Stimulated activated CD4-positive, alpha-beta T cell treated with anti-CD3 and anti-CD28 coated beads, Interleukin-2, amount 100 ng/mL, for 48 hours (primary cell): Measurements from ENCODE around the gene AMTN.
"Not testable (repeated sequence)": the region's sequence is repeated elsewhere in the genome, so short reads cannot be mapped to it uniquely, and the experiment has no call there.

Source experiments
- DNase-seq, 2 donors: peaks; one replicate each; pipeline ENCODE4 v3.0.0-alpha.2; 2020

AMTN gene

GRCh38 chr4:70518269-70518668 is at the start of gene AMTN:
Gene AMTN (plus strand): TSS chr4:70518569. CDS start chr4:70518778, 209 bp downstream.
- no peak for DNase-seq

- DNase-seq, result no peak
Observed at GRCh38 chr4:70471897-70472296, 46.5 kb upstream of the AMTN start, which contains the start of gene MUC7. Gene MUC7 (plus strand): TSS chr4:70472197. CDS start chr4:70474022, 1,825 bp downstream.

GRCh38 chr4:70473679-70474078 is 44.7 kb upstream of the AMTN start:
- no peak for DNase-seq

GRCh38 chr4:70488748-70489147 is 29.6 kb upstream of the AMTN start:
- DNase-seq, result no peak

GRCh38 chr4:70496231-70496630 is 22.1 kb upstream of the AMTN start:
- no peak for DNase-seq

GRCh38 chr4:70501838-70502237 is 16.5 kb upstream of the AMTN start:
- not testable (repeated sequence) for DNase-seq

- no peak for DNase-seq
Observed at GRCh38 chr4:70504733-70505132, 13.6 kb upstream of the AMTN start.

- DNase-seq, result peak; percentile 35 to 49
Observed at GRCh38 chr4:70505151-70505748, 13.1 kb upstream of the AMTN start.

GRCh38 chr4:70508801-70509200 is 9.6 kb upstream of the AMTN start:
- DNase-seq, result no peak

GRCh38 chr4:70511365-70511764 is 7.0 kb upstream of the AMTN start:
- no peak for DNase-seq

GRCh38 chr4:70515367-70516250 is 2.8 kb upstream of the AMTN start:
- DNase-seq, result no peak

GRCh38 chr4:70518716-70519115 is 347 bp downstream of the AMTN start:
- no peak for DNase-seq

- no peak for DNase-seq
Observed at GRCh38 chr4:70522626-70523025, 4.3 kb downstream of the AMTN start.

GRCh38 chr4:70530997-70531396 is 12.6 kb downstream of the AMTN start:
- DNase-seq, result no peak

- DNase-seq, result no peak
Observed at GRCh38 chr4:70531981-70532380, 13.6 kb downstream of the AMTN start.

GRCh38 chr4:70533211-70533610 is 14.8 kb downstream of the AMTN start:
- DNase-seq, result no peak

- DNase-seq, result no peak
Observed at GRCh38 chr4:70533791-70534190, 15.4 kb downstream of the AMTN start.

- DNase-seq, result not testable (repeated sequence)
Observed at GRCh38 chr4:70534886-70535285, 16.5 kb downstream of the AMTN start.

GRCh38 chr4:70538869-70539268 is 20.5 kb downstream of the AMTN start:
- DNase-seq, result no peak

- DNase-seq, result no peak
Observed at GRCh38 chr4:70544279-70544868, 26.0 kb downstream of the AMTN start.

- DNase-seq, result no peak
Observed at GRCh38 chr4:70556856-70557255, 38.5 kb downstream of the AMTN start.

GRCh38 chr4:70559211-70559830 is 41.0 kb downstream of the AMTN start:
- DNase-seq, result peak; percentile 9 to 27

GRCh38 chr4:70559924-70560323 is 41.6 kb downstream of the AMTN start:
- no peak for DNase-seq
